ENCODE measurements around the gene CD109.

DNA sequence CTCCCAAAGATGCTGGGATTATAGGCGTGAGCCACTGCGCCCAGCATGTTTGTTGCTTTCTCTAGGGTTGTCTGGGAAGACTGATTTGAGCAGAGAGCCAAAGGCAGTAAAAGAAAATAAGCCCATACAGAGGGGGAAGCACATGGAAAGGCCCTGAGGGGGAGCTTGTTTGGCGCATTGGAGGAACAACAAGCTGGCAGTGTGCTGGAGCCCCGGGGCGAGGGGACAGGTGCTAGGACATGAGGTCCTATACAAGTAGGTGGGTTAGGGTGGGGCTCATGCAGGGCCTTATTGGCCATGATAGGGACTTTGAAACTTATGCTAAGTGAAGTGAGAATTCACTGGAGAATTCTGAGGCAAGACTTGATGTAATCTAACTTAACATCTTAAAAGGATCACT lies 35.3 kb downstream of the CD109 start:
- TF ChIP-seq POLR2A (IDR thresholded peaks at IDR 0.05) (no peak), POLR2AphosphoS5 (IDR thresholded peaks at IDR 0.05) (no peak)
- TF ChIP-seq, protein P1, sequence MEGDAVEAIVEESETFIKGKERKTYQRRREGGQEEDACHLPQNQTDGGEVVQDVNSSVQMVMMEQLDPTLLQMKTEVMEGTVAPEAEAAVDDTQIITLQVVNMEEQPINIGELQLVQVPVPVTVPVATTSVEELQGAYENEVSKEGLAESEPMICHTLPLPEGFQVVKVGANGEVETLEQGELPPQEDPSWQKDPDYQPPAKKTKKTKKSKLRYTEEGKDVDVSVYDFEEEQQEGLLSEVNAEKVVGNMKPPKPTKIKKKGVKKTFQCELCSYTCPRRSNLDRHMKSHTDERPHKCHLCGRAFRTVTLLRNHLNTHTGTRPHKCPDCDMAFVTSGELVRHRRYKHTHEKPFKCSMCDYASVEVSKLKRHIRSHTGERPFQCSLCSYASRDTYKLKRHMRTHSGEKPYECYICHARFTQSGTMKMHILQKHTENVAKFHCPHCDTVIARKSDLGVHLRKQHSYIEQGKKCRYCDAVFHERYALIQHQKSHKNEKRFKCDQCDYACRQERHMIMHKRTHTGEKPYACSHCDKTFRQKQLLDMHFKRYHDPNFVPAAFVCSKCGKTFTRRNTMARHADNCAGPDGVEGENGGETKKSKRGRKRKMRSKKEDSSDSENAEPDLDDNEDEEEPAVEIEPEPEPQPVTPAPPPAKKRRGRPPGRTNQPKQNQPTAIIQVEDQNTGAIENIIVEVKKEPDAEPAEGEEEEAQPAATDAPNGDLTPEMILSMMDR (IDR thresholded peaks at IDR 0.05), result no peak
